Measurements from ENCODE around the gene CPM. TPM values are rescaled to one million over a fixed set of nuclear protein-coding genes. Genes with fewer than 3 reads are reported as not detected.
A peak's percentile ranks its signal among the peaks of the same experiment; 100 is the strongest.

CPM gene
- polyA plus RNA-seq, 1 experiment: 5.4 TPM

GRCh38 chr12:68919581-68920239 is 13.3 kb downstream of the CPM start:
- Histone ChIP-seq H3K9me3 (ENCODE audit: control insufficient read depth, insufficient read depth, low read length) (no peaks in the 10 kb centered on the region), H3K4me3 (ENCODE audit: low read depth, low read length) (no peak overlapping the region), H3K27ac (ENCODE audit: low read depth, low read length) (no peak overlapping the region), H3K27me3 (ENCODE audit: control insufficient read depth, insufficient read depth, low read length) (no peaks in the 10 kb centered on the region)
- ChIA-PET POLR2A (no interaction called here), CTCF (no interaction called here)
- TF ChIP-seq, protein P1, sequence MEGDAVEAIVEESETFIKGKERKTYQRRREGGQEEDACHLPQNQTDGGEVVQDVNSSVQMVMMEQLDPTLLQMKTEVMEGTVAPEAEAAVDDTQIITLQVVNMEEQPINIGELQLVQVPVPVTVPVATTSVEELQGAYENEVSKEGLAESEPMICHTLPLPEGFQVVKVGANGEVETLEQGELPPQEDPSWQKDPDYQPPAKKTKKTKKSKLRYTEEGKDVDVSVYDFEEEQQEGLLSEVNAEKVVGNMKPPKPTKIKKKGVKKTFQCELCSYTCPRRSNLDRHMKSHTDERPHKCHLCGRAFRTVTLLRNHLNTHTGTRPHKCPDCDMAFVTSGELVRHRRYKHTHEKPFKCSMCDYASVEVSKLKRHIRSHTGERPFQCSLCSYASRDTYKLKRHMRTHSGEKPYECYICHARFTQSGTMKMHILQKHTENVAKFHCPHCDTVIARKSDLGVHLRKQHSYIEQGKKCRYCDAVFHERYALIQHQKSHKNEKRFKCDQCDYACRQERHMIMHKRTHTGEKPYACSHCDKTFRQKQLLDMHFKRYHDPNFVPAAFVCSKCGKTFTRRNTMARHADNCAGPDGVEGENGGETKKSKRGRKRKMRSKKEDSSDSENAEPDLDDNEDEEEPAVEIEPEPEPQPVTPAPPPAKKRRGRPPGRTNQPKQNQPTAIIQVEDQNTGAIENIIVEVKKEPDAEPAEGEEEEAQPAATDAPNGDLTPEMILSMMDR (IDR thresholded peaks at IDR 0.05; ENCODE audit: low read depth, low read length): no peak
- no peak for DNase-seq (ENCODE audit: low read depth, low spot score)

GRCh38 chr12:68918960-68919359 is 14.0 kb downstream of the CPM start:
- TF ChIP-seq, protein P1 (IDR thresholded peaks at IDR 0.05; ENCODE audit: low read depth, low read length): no peak
- CTCF ChIA-PET: no interaction called here
- POLR2A ChIA-PET: no interaction called here
- Histone ChIP-seq H3K9me3 (ENCODE audit: control insufficient read depth, insufficient read depth, low read length) (no peaks in the 10 kb centered on the region), H3K27me3 (ENCODE audit: control insufficient read depth, insufficient read depth, low read length) (no peaks in the 10 kb centered on the region), H3K4me3 (ENCODE audit: low read depth, low read length) (no peak overlapping the region), H3K27ac (ENCODE audit: low read depth, low read length) (no peak overlapping the region)
- no peak for DNase-seq (ENCODE audit: low read depth, low spot score)

DNA sequence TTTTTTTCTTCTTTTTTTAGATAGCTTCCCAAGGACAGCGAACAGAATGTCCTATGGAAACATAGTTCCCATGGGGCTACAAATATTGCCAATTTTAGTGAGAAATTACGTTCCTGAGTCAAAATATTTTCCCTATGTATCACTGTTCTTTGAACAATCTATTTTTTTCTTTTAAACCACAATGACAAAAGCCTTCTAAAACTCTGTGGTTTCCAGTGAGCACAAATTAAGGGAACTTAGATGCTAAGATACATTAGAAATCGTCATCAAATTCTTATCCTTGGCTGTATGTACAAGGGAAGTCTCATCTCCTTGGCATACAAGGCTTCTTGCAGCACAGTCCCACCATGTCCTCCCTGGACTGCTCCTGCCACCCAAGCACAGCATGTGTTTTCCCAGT is 17.9 kb downstream of the CPM start:
- peak; percentile 18 for DNase-seq (ENCODE audit: low read depth, low spot score)
- TF ChIP-seq, protein P1 (IDR thresholded peaks at IDR 0.05; ENCODE audit: low read depth, low read length): no peak
- Histone ChIP-seq H3K27ac (ENCODE audit: low read depth, low read length) (no peak overlapping the region), H3K4me3 (ENCODE audit: low read depth, low read length) (no peak overlapping the region), H3K27me3 (ENCODE audit: control insufficient read depth, insufficient read depth, low read length) (no peaks in the 10 kb centered on the region), H3K9me3 (ENCODE audit: control insufficient read depth, insufficient read depth, low read length) (no peaks in the 10 kb centered on the region)
- ChIA-PET POLR2A (no interaction called here), CTCF (interaction anchor here (1.1 kb wide), 1 partner anchor 242 kb away, joined by 3 read pairs; no protein-coding TSS in a partner anchor)

- no peaks in the 10 kb centered on the region for H3K27me3 ChIP-seq (ENCODE audit: control insufficient read depth, insufficient read depth, low read length)
- H3K27ac ChIP-seq (ENCODE audit: low read depth, low read length): no peak overlapping the region
- ChIA-PET CTCF (interaction anchor here (0.9 kb wide), 1 partner anchor 156 kb away, joined by 3 read pairs; no protein-coding TSS in a partner anchor), POLR2A (no interaction called here)
- TF ChIP-seq, protein P1 (IDR thresholded peaks at IDR 0.05; ENCODE audit: low read depth, low read length): no peak
- no peak for DNase-seq (ENCODE audit: low read depth, low spot score)
- no peak overlapping the region for H3K4me3 ChIP-seq (ENCODE audit: low read depth, low read length)
- H3K9me3 ChIP-seq (ENCODE audit: control insufficient read depth, insufficient read depth, low read length): no peaks in the 10 kb centered on the region
Observed at GRCh38 chr12:68913682-68914081, 19.3 kb downstream of the CPM start.

DNA sequence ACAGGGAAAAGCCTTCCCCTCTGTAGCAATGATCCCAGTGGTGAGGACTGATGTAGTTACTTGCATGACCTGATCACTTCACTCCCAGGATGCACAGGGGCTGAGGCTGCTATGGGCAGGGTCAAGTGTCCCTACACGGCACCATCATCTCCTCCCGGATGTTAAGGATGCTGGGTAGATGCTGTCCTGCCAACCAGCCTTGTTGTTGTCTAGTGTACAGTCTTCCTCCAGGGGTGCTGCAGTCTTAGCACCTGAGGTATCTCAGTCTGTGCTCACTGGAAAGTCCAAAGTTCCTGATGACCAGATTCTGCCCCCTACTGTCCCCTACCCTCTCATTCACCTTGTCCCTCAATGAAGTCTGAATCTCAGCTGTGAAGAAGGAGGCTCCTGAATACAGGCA is 20.1 kb downstream of the CPM start:
- H3K27ac ChIP-seq (ENCODE audit: low read depth, low read length): no peak overlapping the region
- ChIA-PET CTCF (interaction anchor here (1.1 kb wide), 1 partner anchor 157 kb away, joined by 3 read pairs; no protein-coding TSS in a partner anchor), POLR2A (no interaction called here)
- no peaks in the 10 kb centered on the region for H3K27me3 ChIP-seq (ENCODE audit: control insufficient read depth, insufficient read depth, low read length)
- TF ChIP-seq, protein P1 (IDR thresholded peaks at IDR 0.05; ENCODE audit: low read depth, low read length): no peak
- DNase-seq (ENCODE audit: low read depth, low spot score): no peak
- H3K4me3 ChIP-seq (ENCODE audit: low read depth, low read length): no peak overlapping the region
- no peaks in the 10 kb centered on the region for H3K9me3 ChIP-seq (ENCODE audit: control insufficient read depth, insufficient read depth, low read length)
